PFSK-1 (cell line): Measurements from ENCODE around the gene SLC22A17.

Source experiments
- POLR2AphosphoS5 ChIP-seq: IDR thresholded peaks from 2 replicates; pipeline ENCODE4 v1.6.1; 2012; ENCODE audit warnings: low read depth, mild to moderate bottlenecking, control low read depth, low read length, moderate library complexity
- REST ChIP-seq, 2 experiments: IDR thresholded peaks; 2 replicates each; pipeline versions ENCODE4 v1.6.1 to v1.8.0; 2011 to 2012; ENCODE audit warnings: low read depth in 2 of 2, low read length in 2 of 2, control low read depth in 1 of 2, inconsistent platforms in 1 of 2, mild to moderate bottlenecking in 1 of 2, moderate library complexity in 1 of 2; ENCODE audit not compliant: insufficient read depth in 1 of 2
- TAF1 ChIP-seq: IDR thresholded peaks from 2 replicates; pipeline ENCODE4 v1.6.1; 2012; ENCODE audit warnings: low read length, control low read depth, borderline replicate concordance; ENCODE audit not compliant: insufficient read depth

GRCh38 chr14:23370221-23370620 lies 17.5 kb upstream of the SLC22A17 start:
- no peak for TF ChIP-seq TAF1
- TF ChIP-seq REST (IDR thresholded peaks at IDR 0.05; ENCODE audit: insufficient read depth in 1 of 2, low read depth in 2 of 2, low read length in 2 of 2): no peak
- TF ChIP-seq POLR2AphosphoS5: no peak
